HCT116 (cell line): ENCODE results near the gene KBTBD3. TPM values are rescaled to one million over a fixed set of nuclear protein-coding genes. Genes with fewer than 3 reads are reported as not detected.

Source experiments
- ATAC-seq: fragments of 200-7000 bp; cut with Tn5 transposase; 2 replicates; pipeline ENCODE4 v1.9.1; 2020; ENCODE audit warnings: mild to moderate bottlenecking, moderate library complexity
- BruUV-seq: library from RNA; stranded (reverse); fragments of 400-500 nt; replicated peaks from 2 replicates; lab custom pipeline; 2021; lab: Mats Ljungman, UMichigan
- CTCF ChIA-PET: fragments of 300-600 bp; sonication (Branson Sonifier 250); formaldehyde crosslinking; loops from one replicate; lab custom pipeline; 2021; ENCODE audit warnings: antibody characterized with exemption; lab: Charles Lee
- POLR2A ChIA-PET: fragments of 300-600, 350-600 bp; sonication (Branson Sonifier 250); formaldehyde crosslinking; loops from one replicate; lab custom pipeline; 2021; ENCODE audit warnings: antibody characterized with exemption; lab: Charles Lee
- RAD21 ChIA-PET, 2 experiments: fragments of 300-600 bp; sonication (Branson Sonifier 250); formaldehyde crosslinking; loops; one replicate each; lab custom pipeline; 2023; ENCODE audit warnings: low total read pairs in 2 of 2; ENCODE audit not compliant: uncharacterized antibody in 2 of 2, unreplicated experiment in 2 of 2, low non-redundant PET in 1 of 2; lab: Charles Lee
- DNase-seq: peaks from one replicate; pipeline ENCODE4 v3.0.0-alpha.2; 2010; ENCODE audit warnings: low read depth, low spot score
- H2AFZ ChIP-seq: fragments of 200-600 bp; shearing (Covaris generic), sonication (generic); 2 replicates; pipeline ENCODE4 v1.6.1; 2017; ENCODE audit warnings: low read depth, mixed run types, mixed read lengths, antibody characterized with exemption, low read length; ENCODE audit not compliant: poor library complexity, severe bottlenecking
- H3K27ac ChIP-seq: 2 replicates; pipeline ENCODE4 v1.5.1; 2012; ENCODE audit warnings: low read depth, low read length
- H3K27me3 ChIP-seq: fragments of 200-600 bp; sonication (generic); 2 replicates; pipeline ENCODE4 v1.6.1; 2016; ENCODE audit warnings: mixed run types, low read length, mixed read lengths; ENCODE audit not compliant: insufficient read depth
- H3K36me3 ChIP-seq, 2 experiments: fragments of 200-500 bp in 1 of 2; fragments of 200-600 bp in 1 of 2; sonication (Bioruptor generic) in 1 of 2; sonication (generic) in 1 of 2; 2 replicates each; pipeline versions ENCODE4 v1.5.1 to v1.6.1; 2014 to 2016; ENCODE audit warnings: low read length in 2 of 2, inconsistent platforms in 1 of 2, mixed read lengths in 1 of 2, mixed run types in 1 of 2; ENCODE audit not compliant: insufficient read depth in 2 of 2, control insufficient read depth in 1 of 2
- H3K4me1 ChIP-seq, 2 experiments: fragments of 200-600 bp in 1 of 2; sonication (generic) in 1 of 2; 2 replicates each; pipeline versions ENCODE4 v1.5.1 to v1.6.1; 2012 to 2017; ENCODE audit warnings: low read length in 2 of 2, inconsistent platforms in 1 of 2, mild to moderate bottlenecking in 1 of 2, mixed read lengths in 1 of 2, mixed run types in 1 of 2, moderate library complexity in 1 of 2; ENCODE audit not compliant: insufficient read depth in 2 of 2, control insufficient read depth in 1 of 2
- H3K4me2 ChIP-seq: fragments of 200-600 bp; sonication (generic); 2 replicates; pipeline ENCODE4 v1.6.1; 2017; ENCODE audit warnings: mixed run types, low read length, mixed read lengths
- H3K4me3 ChIP-seq, 2 experiments: fragments of 200-600 bp in 1 of 2; sonication (generic) in 1 of 2; replicated peaks in 1 of 2; 2 replicates each; pipeline ENCODE4 v1.5.1; 2011 to 2016; ENCODE audit warnings: low read length in 2 of 2, control low read depth in 1 of 2, low read depth in 1 of 2, mild to moderate bottlenecking in 1 of 2, mixed read lengths in 1 of 2, mixed run types in 1 of 2
- H3K79me2 ChIP-seq: fragments of 200-600 bp; sonication (generic); 2 replicates; pipeline ENCODE4 v1.6.1; 2017; ENCODE audit warnings: mild to moderate bottlenecking, mixed run types, low read length, moderate library complexity, mixed read lengths; ENCODE audit not compliant: insufficient read depth
- H3K9ac ChIP-seq: fragments of 200-600 bp; sonication (generic); 2 replicates; pipeline ENCODE4 v1.6.1; 2016; ENCODE audit warnings: low read length, mixed read lengths
- H3K9me2 ChIP-seq: fragments of 200-600 bp; sonication (generic), shearing (Covaris generic); 2 replicates; pipeline ENCODE4 v1.6.1; 2017; ENCODE audit warnings: mixed run types, mild to moderate bottlenecking, moderate library complexity; ENCODE audit not compliant: insufficient read depth
- H3K9me3 ChIP-seq, 2 experiments: fragments of 200-500 bp in 1 of 2; fragments of 200-600 bp in 1 of 2; sonication (Bioruptor generic) in 1 of 2; sonication (generic) in 1 of 2; 2 replicates each; pipeline ENCODE4 v1.6.1; 2014 to 2017; ENCODE audit warnings: low read length in 2 of 2, mixed read lengths in 2 of 2, inconsistent platforms in 1 of 2, low read depth in 1 of 2, mild to moderate bottlenecking in 1 of 2, mixed run types in 1 of 2, moderate library complexity in 1 of 2; ENCODE audit not compliant: control insufficient read depth in 1 of 2, insufficient read depth in 1 of 2
- H4K20me1 ChIP-seq: fragments of 200-600 bp; sonication (generic), shearing (Covaris generic); 2 replicates; pipeline ENCODE4 v1.6.1; 2017; ENCODE audit warnings: mixed run types, mild to moderate bottlenecking, moderate library complexity; ENCODE audit not compliant: insufficient read depth
- ATF3 ChIP-seq: IDR thresholded peaks from 2 replicates; pipeline ENCODE4 v1.6.1; 2012
- CEBPB ChIP-seq: IDR thresholded peaks from 2 replicates; pipeline ENCODE4 v1.6.1; 2012; ENCODE audit warnings: low read depth
- CTCF ChIP-seq, 3 experiments: fragments of 200-600 bp in 1 of 3; sonication (generic) in 1 of 3; IDR thresholded peaks in 2 of 3; conservative IDR thresholded peaks in 1 of 3; 2 replicates each; pipeline ENCODE4 v1.5.1; 2012 to 2017; ENCODE audit warnings: low read depth in 2 of 3, low read length in 2 of 3, antibody characterized with exemption in 1 of 3, borderline replicate concordance in 1 of 3, control low read depth in 1 of 3, mild to moderate bottlenecking in 1 of 3, mixed read lengths in 1 of 3, mixed run types in 1 of 3, moderate library complexity in 1 of 3; ENCODE audit not compliant: insufficient read depth in 1 of 3
- EGR1 ChIP-seq: IDR thresholded peaks from 2 replicates; pipeline ENCODE4 v1.6.1; 2012; ENCODE audit warnings: low read depth
- ELF1 ChIP-seq: IDR thresholded peaks from 2 replicates; pipeline ENCODE4 v1.6.1; 2012; ENCODE audit warnings: low read depth, borderline replicate concordance
- EZH2 ChIP-seq: fragments of 200-600 bp; sonication (generic); IDR thresholded peaks from 2 replicates; pipeline ENCODE4 v1.6.1; 2017; ENCODE audit warnings: antibody characterized with exemption, mixed run types
- FOSL1 ChIP-seq: IDR thresholded peaks from 2 replicates; pipeline ENCODE4 v1.6.1; 2012; ENCODE audit warnings: low read depth
- JUND ChIP-seq: IDR thresholded peaks from 2 replicates; pipeline ENCODE4 v1.6.1; 2012
- MAX ChIP-seq: IDR thresholded peaks from 2 replicates; pipeline ENCODE4 v1.6.1; 2012
- POLR2A ChIP-seq: IDR thresholded peaks from 2 replicates; pipeline ENCODE4 v1.7.0; 2011; ENCODE audit warnings: borderline replicate concordance; ENCODE audit not compliant: insufficient read depth, insufficient read length; ENCODE audit errors: extremely low read depth
- POLR2AphosphoS5 ChIP-seq: IDR thresholded peaks from 2 replicates; pipeline ENCODE4 v1.6.1; 2011; ENCODE audit warnings: mild to moderate bottlenecking, low read depth, low read length, moderate library complexity
- RAD21 ChIP-seq: IDR thresholded peaks from 2 replicates; pipeline ENCODE4 v1.6.1; 2012; ENCODE audit warnings: low read depth, mild to moderate bottlenecking
- SIN3A ChIP-seq: IDR thresholded peaks from 2 replicates; pipeline ENCODE4 v1.6.1; 2012; ENCODE audit warnings: low read depth
- SP1 ChIP-seq: IDR thresholded peaks from 2 replicates; pipeline ENCODE4 v1.6.1; 2012; ENCODE audit warnings: low read depth
- SRF ChIP-seq: IDR thresholded peaks from 2 replicates; pipeline ENCODE4 v1.6.1; 2012; ENCODE audit warnings: low read depth
- ZFX ChIP-seq: fragments of 450-650 bp; IDR thresholded peaks from 2 replicates; pipeline ENCODE4 v1.6.1; 2017
- ZNF274 ChIP-seq: fragments of 200-500 bp; sonication (Bioruptor generic); IDR thresholded peaks from 2 replicates; pipeline ENCODE4 v1.6.1; 2014; ENCODE audit warnings: mild to moderate bottlenecking, low read depth, low read length, inconsistent platforms
- intact Hi-C: fragments of 100-400 bp; cut with micrococcal nuclease; formaldehyde crosslinking; loops from 2 replicates; pipeline ENCODE4 v1.10.0; 2022
- total RNA-seq: library from RNA; stranded (reverse); gene quantifications from one replicate; pipeline ENCODE4 v1.2.1, GENCODE V29; 2021; ENCODE audit not compliant: unreplicated experiment

KBTBD3 gene
- total RNA-seq, 1 experiment from 2014 or later = 10.4 TPM

- Histone ChIP-seq H3K9me2 (no peaks in the 10 kb centered on the region), H3K9ac (no peak overlapping the region), H3K4me2 (no peak overlapping the region), H3K27ac (no peak overlapping the region), H2AFZ (no peak overlapping the region), H3K36me3 (no peaks in the 10 kb centered on the region), H3K9me3 (no peaks in the 10 kb centered on the region), H4K20me1 (no peaks in the 10 kb centered on the region), H3K79me2 (no peaks in the 10 kb centered on the region), H3K4me1 (no peaks in the 10 kb centered on the region), H3K4me3 (no peak overlapping the region), H3K27me3 (no peaks in the 10 kb centered on the region)
- RAD21 ChIA-PET = no interaction called here
- intact Hi-C loops = no loop called here
- DNase-seq (no peak), ATAC-seq (no peak)
- no TSS peak for BruUV-seq
- TF ChIP-seq RAD21 = no peak
- no peak for TF ChIP-seq FOSL1
- no peak for TF ChIP-seq CTCF (IDR thresholded peaks at IDR 0.05 in 2 of 3, conservative IDR thresholded peaks at IDR 0.05 in 1 of 3; ENCODE audit: borderline replicate concordance in 1 of 3, insufficient read depth in 1 of 3, low read depth in 2 of 3, low read length in 2 of 3)
- no peak for TF ChIP-seq POLR2A
- no peak for TF ChIP-seq CEBPB
- TF ChIP-seq EGR1 = no peak
- no peak for TF ChIP-seq MAX
- TF ChIP-seq SIN3A = no peak
- no peak for TF ChIP-seq JUND
- no peak for TF ChIP-seq SRF
- TF ChIP-seq ZNF274 = no peak
- TF ChIP-seq POLR2AphosphoS5 = no peak
- no peak for TF ChIP-seq ATF3
- no peak for TF ChIP-seq ZFX
- no peak for TF ChIP-seq EZH2
- TF ChIP-seq ELF1 = no peak
- no peak for TF ChIP-seq SP1
- POLR2A ChIA-PET = no interaction called here
- CTCF ChIA-PET = no interaction called here
Observed at GRCh38 chr11:106049727-106050476, 27.2 kb downstream of the KBTBD3 start.
